OCI-LY3 (cell line): ENCODE measurements around the gene FAM216B.

Experiments used
- H2AFZ ChIP-seq: fragments of 200-600, 300-600 bp; shearing (Covaris generic); 2 replicates; pipeline ENCODE4 v1.6.0; 2014; ENCODE audit warnings: antibody characterized with exemption, low read depth, low read length
- H3K27ac ChIP-seq: fragments of 200-600, 300-600 bp; sonication (generic); 2 replicates; pipeline ENCODE4 v1.5.1; 2014; ENCODE audit warnings: mild to moderate bottlenecking, low read length, moderate library complexity, mixed read lengths
- H3K27me3 ChIP-seq: fragments of 200-600, 300-600 bp; sonication (generic); 2 replicates; pipeline ENCODE4 v1.6.1; 2014; ENCODE audit warnings: low read depth, low read length, mixed read lengths
- H3K36me3 ChIP-seq: fragments of 200-600, 300-600 bp; sonication (generic); replicated peaks from 2 replicates; pipeline ENCODE3; 2014; ENCODE audit warnings: low read depth, low read length, mixed read lengths
- H3K4me1 ChIP-seq: fragments of 300-600, 200-600 bp; sonication (generic); 2 replicates; pipeline ENCODE4 v1.6.1; 2014; ENCODE audit warnings: low read length, mixed read lengths
- H3K4me2 ChIP-seq: fragments of 200-600, 300-600 bp; sonication (generic); 2 replicates; pipeline ENCODE4 v1.6.1; 2014; ENCODE audit warnings: low read length, mixed read lengths
- H3K4me3 ChIP-seq: fragments of 300-600, 200-600 bp; sonication (generic); 2 replicates; pipeline ENCODE4 v1.5.1; 2014; ENCODE audit warnings: antibody characterized with exemption, mild to moderate bottlenecking, low read length, moderate library complexity
- H3K79me2 ChIP-seq: fragments of 300-600, 200-600 bp; shearing (Covaris generic); 2 replicates; pipeline ENCODE4 v1.6.1; 2014; ENCODE audit warnings: mild to moderate bottlenecking, low read length, mixed read lengths
- H3K9ac ChIP-seq: fragments of 300-600, 200-600 bp; shearing (Covaris generic); 2 replicates; pipeline ENCODE4 v1.6.0; 2014; ENCODE audit warnings: mild to moderate bottlenecking, low read length, moderate library complexity
- H3K9me3 ChIP-seq: fragments of 200-600, 300-600 bp; shearing (Covaris generic); 2 replicates; pipeline ENCODE4 v1.6.1; 2014; ENCODE audit warnings: low read length, mixed read lengths; ENCODE audit not compliant: insufficient read depth
- H4K20me1 ChIP-seq: fragments of 200-600, 300-600 bp; sonication (generic); 2 replicates; pipeline ENCODE4 v1.6.1; 2016; ENCODE audit warnings: low read length, mixed read lengths; ENCODE audit not compliant: insufficient read depth
- EZH2phosphoT487 ChIP-seq: fragments of 200-600 bp; shearing (Covaris generic); IDR thresholded peaks from 2 replicates; pipeline ENCODE4 v1.6.1; 2018; ENCODE audit warnings: antibody characterized with exemption, mixed run types, low read depth
- TF ChIP-seq, protein P1 (sequence below): fragments of 200-600, 300-600 bp; sonication (generic); IDR thresholded peaks from 2 replicates; pipeline ENCODE4 v1.5.1; 2014; ENCODE audit warnings: antibody characterized with exemption, low read length, low read depth

The FAM216B gene

DNA sequence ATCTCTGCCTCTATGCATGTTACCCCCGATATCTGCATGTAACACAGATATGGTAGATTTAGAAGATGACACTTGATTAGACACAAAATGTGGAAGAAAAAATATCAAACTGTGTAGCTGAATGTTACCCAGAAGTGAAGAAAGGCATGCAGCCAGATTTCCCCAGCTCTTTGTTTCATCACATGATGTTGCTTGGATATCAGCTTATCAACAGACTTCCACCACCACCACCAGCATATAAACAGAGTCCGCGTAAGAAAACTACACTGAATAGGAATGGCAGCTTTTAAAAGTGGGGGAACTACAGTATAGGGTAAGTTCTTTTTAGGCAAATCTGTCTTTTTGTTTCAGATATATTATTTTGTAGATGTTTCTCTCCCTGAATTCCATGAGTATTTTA, at the start of gene FAM216B:
TSS of gene FAM216B (plus strand) at position 233 of the 400 bp plus-strand sequence. CDS start 2,484 bp downstream, outside the sequence.
- peaks cover 34% of the 10 kb centered on the region for H3K27me3 ChIP-seq

GRCh38 chr13:42732073-42732472, 49.3 kb upstream of the FAM216B start:
- no peaks in the 10 kb centered on the region for H3K36me3 ChIP-seq
- H2AFZ ChIP-seq, result no peak overlapping the region
- TF ChIP-seq EZH2phosphoT487, result no peak
- no peak overlapping the region for H3K9ac ChIP-seq
- H3K4me2 ChIP-seq, result no peak overlapping the region
- H3K4me3 ChIP-seq, result no peak overlapping the region
- no peaks in the 10 kb centered on the region for H4K20me1 ChIP-seq
- H3K79me2 ChIP-seq, result no peaks in the 10 kb centered on the region
- no peaks in the 10 kb centered on the region for H3K9me3 ChIP-seq
- no peak overlapping the region for H3K27ac ChIP-seq
- H3K4me1 ChIP-seq, result no peaks in the 10 kb centered on the region
- H3K27me3 ChIP-seq, result no peaks in the 10 kb centered on the region

More for the DNA sequence above, at the start of gene FAM216B:
- Histone ChIP-seq H3K79me2 (no peaks in the 10 kb centered on the region), H4K20me1 (no peaks in the 10 kb centered on the region), H2AFZ (no peak within 1 kb of the TSS), H3K36me3 (no peaks in the 10 kb centered on the region), H3K27ac (no peak within 1 kb of the TSS), H3K9me3 (0 out of 2 replicates have a peak, but pooled peaks cover 5% of the 10 kb centered on the region), H3K4me3 (no peak within 1 kb of the TSS), H3K4me2 (no peak within 1 kb of the TSS), H3K9ac (no peak within 1 kb of the TSS), H3K4me1 (no peaks in the 10 kb centered on the region)
- TF ChIP-seq, protein P1, sequence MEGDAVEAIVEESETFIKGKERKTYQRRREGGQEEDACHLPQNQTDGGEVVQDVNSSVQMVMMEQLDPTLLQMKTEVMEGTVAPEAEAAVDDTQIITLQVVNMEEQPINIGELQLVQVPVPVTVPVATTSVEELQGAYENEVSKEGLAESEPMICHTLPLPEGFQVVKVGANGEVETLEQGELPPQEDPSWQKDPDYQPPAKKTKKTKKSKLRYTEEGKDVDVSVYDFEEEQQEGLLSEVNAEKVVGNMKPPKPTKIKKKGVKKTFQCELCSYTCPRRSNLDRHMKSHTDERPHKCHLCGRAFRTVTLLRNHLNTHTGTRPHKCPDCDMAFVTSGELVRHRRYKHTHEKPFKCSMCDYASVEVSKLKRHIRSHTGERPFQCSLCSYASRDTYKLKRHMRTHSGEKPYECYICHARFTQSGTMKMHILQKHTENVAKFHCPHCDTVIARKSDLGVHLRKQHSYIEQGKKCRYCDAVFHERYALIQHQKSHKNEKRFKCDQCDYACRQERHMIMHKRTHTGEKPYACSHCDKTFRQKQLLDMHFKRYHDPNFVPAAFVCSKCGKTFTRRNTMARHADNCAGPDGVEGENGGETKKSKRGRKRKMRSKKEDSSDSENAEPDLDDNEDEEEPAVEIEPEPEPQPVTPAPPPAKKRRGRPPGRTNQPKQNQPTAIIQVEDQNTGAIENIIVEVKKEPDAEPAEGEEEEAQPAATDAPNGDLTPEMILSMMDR, result no peak
- no peak for TF ChIP-seq EZH2phosphoT487

- H3K4me2 ChIP-seq, result no peak overlapping the region
- H3K4me1 ChIP-seq, result no peaks in the 10 kb centered on the region
- no peaks in the 10 kb centered on the region for H3K9me3 ChIP-seq
- no peak overlapping the region for H2AFZ ChIP-seq
- H3K4me3 ChIP-seq, result no peak overlapping the region
- no peak for TF ChIP-seq EZH2phosphoT487
- TF ChIP-seq, protein P1, result no peak
- no peaks in the 10 kb centered on the region for H3K36me3 ChIP-seq
- H3K27me3 ChIP-seq, result no peaks in the 10 kb centered on the region
- no peaks in the 10 kb centered on the region for H4K20me1 ChIP-seq
- H3K79me2 ChIP-seq, result no peaks in the 10 kb centered on the region
- H3K27ac ChIP-seq, result no peak overlapping the region
- no peak overlapping the region for H3K9ac ChIP-seq
Measured at GRCh38 chr13:42733046-42733445, 48.3 kb upstream of the FAM216B start.

GRCh38 chr13:42735010-42735409, 46.4 kb upstream of the FAM216B start:
- no peak overlapping the region for H3K4me3 ChIP-seq
- no peaks in the 10 kb centered on the region for H3K4me1 ChIP-seq
- H3K9me3 ChIP-seq, result no peaks in the 10 kb centered on the region
- no peak overlapping the region for H3K27ac ChIP-seq
- H3K4me2 ChIP-seq, result no peak overlapping the region
- H3K27me3 ChIP-seq, result no peaks in the 10 kb centered on the region
- H4K20me1 ChIP-seq, result no peaks in the 10 kb centered on the region
- no peak for TF ChIP-seq EZH2phosphoT487
- TF ChIP-seq, protein P1, result no peak
- H2AFZ ChIP-seq, result no peak overlapping the region
- H3K36me3 ChIP-seq, result no peaks in the 10 kb centered on the region
- H3K9ac ChIP-seq, result no peak overlapping the region
- H3K79me2 ChIP-seq, result no peaks in the 10 kb centered on the region

DNA sequence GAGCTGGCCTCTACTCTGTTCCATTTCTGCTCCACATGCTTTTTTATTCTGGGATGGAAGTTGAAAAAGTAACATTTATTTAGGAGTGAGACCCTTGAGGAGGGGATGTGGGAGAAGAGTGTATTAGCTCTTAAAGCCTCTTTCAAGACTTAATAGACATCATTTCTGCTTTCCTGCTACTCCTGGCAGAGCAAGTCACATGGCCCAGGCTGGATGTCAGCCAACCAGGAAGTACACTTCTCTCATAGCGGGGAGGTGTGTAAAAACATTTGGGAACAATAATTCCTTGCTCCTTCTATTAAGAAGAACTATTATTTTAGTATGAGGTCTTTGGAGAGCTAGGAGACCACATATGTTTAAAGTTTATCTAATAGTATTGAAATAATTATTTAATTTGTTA, 40.6 kb upstream of the FAM216B start:
- Histone ChIP-seq H3K4me2 (peak overlapping the region; percentile 9; the same call in 1 of the 2 replicates), H3K27ac (no peak overlapping the region), H3K4me3 (no peak overlapping the region), H2AFZ (peak overlapping the region; percentile 34; the same call in 1 of the 2 replicates), H3K9ac (no peak overlapping the region), H3K79me2 (no peaks in the 10 kb centered on the region), H3K9me3 (no peaks in the 10 kb centered on the region), H4K20me1 (no peaks in the 10 kb centered on the region), H3K4me1 (peaks cover 9% of the 10 kb centered on the region; the same call in 1 of the 2 replicates), H3K36me3 (no peaks in the 10 kb centered on the region), H3K27me3 (no peaks in the 10 kb centered on the region)
- TF ChIP-seq EZH2phosphoT487, result no peak
- TF ChIP-seq, protein P1, result no peak
